Measurements from ENCODE around the gene DISP3. TPM values are rescaled to one million over a fixed set of nuclear protein-coding genes. Genes with fewer than 3 reads are reported as not detected.

Gene DISP3
- total and polyA plus RNA-seq, 2 of the 4 experiments (the other 2 are of a cell fraction), result 0.05 TPM; not detected in 1

- BruUV-seq (replicated peaks), result no TSS peak
- no peaks in the 10 kb centered on the region for H3K4me1 ChIP-seq (ENCODE audit: control insufficient read depth, insufficient read depth, low read length)
- no peak overlapping the region for H4K5ac ChIP-seq (ENCODE audit: low read depth, low read length)
- in situ Hi-C loops (cut with MboI; ENCODE audit: low sequenced_read_pairs), result no loop called here
- no peak overlapping the region for H2BK120ac ChIP-seq (ENCODE audit: low read depth, low read length)
- H3K36me3 ChIP-seq (ENCODE audit: control insufficient read depth, insufficient read depth, low read length), result no peaks in the 10 kb centered on the region
- H3K27me3 ChIP-seq (ENCODE audit: control insufficient read depth, insufficient read depth, low read length), result peaks cover 2% of the 10 kb centered on the region
- no peak overlapping the region for H3K4me2 ChIP-seq (ENCODE audit: low read depth, low read length)
- ChIA-PET POLR2A (ENCODE audit: unreplicated experiment) (no interaction called here), CTCF (no interaction called here)
- 48% methylated on average over 8 of the region's 11 CpGs; no CpG with 5 or more reads in 1 of the 2 experiments for WGBS, 2 experiments (ENCODE audit: extremely low coverage in 2 of 2, insufficient read length in 1 of 2)
- H2AK5ac ChIP-seq (ENCODE audit: low read depth, low read length), result no peak overlapping the region
- no peak overlapping the region for H3K27ac ChIP-seq (ENCODE audit: insufficient read depth, low read length)
- H3K14ac ChIP-seq (replicated peaks; ENCODE audit: low read depth, low read length), result no peak overlapping the region
- H2BK5ac ChIP-seq (ENCODE audit: low read depth, low read length, poor library complexity, severe bottlenecking), result no peak overlapping the region
- no peak for ATAC-seq (ENCODE audit: low read depth)
- no peak for DNase-seq
- no peak overlapping the region for H3K9ac ChIP-seq (ENCODE audit: low read depth, low read length)
- H3K23ac ChIP-seq (ENCODE audit: low read depth, low read length), result no peak overlapping the region
- dilution Hi-C loops (cut with HindIII; ENCODE audit: low sequenced_read_pairs, unreplicated experiment), result no loop called here
- no peaks in the 10 kb centered on the region for H3K9me3 ChIP-seq (ENCODE audit: control insufficient read depth, insufficient read depth, low read length)
- no peak overlapping the region for H3K18ac ChIP-seq (ENCODE audit: low read depth, low read length)
- no peak overlapping the region for H3K4me3 ChIP-seq (ENCODE audit: insufficient read depth, low read depth, low read length)
- intact Hi-C loops (cut with micrococcal nuclease), result no loop called here
- H3K9me1 ChIP-seq (ENCODE audit: insufficient read depth, low read length), result no peaks in the 10 kb centered on the region
- no peak overlapping the region for H2BK15ac ChIP-seq (ENCODE audit: low read depth, low read length)
- no peak overlapping the region for H3K56ac ChIP-seq (ENCODE audit: extremely low read depth, insufficient read depth, low read length)
- H2AFZ ChIP-seq (replicated peaks; ENCODE audit: low read length, poor library complexity), result no peak overlapping the region
- no peak overlapping the region for H4K91ac ChIP-seq (ENCODE audit: insufficient read depth, low read depth, low read length)
- TF ChIP-seq CEBPB (IDR thresholded peaks at IDR 0.05; ENCODE audit: low read depth, low read length) (no peak), MAZ (IDR thresholded peaks at IDR 0.05; ENCODE audit: borderline replicate concordance, low read depth, low read length) (no peak), BHLHE40 (IDR thresholded peaks at IDR 0.05; ENCODE audit: low read depth, low read length) (no peak), RFX5 (IDR thresholded peaks at IDR 0.05; ENCODE audit: low read depth, low read length) (no peak), USF2 (IDR thresholded peaks at IDR 0.05; ENCODE audit: low read depth, low read length) (no peak), RAD21 (IDR thresholded peaks at IDR 0.05; ENCODE audit: low read length) (no peak), SMC3 (IDR thresholded peaks at IDR 0.05; ENCODE audit: low read depth, low read length) (no peak), CTCF (conservative IDR thresholded peaks at IDR 0.05; ENCODE audit: low read depth, low read length) (no peak), ELK1 (IDR thresholded peaks at IDR 0.05; ENCODE audit: borderline replicate concordance, low read depth, low read length) (no peak), MXI1 (IDR thresholded peaks at IDR 0.05; ENCODE audit: borderline replicate concordance, low read depth, low read length) (no peak), MAFK (IDR thresholded peaks at IDR 0.05; ENCODE audit: low read depth, low read length) (no peak), POLR2A (IDR thresholded peaks at IDR 0.05; ENCODE audit: low read depth, low read length) (no peak), FOS (IDR thresholded peaks at IDR 0.05; ENCODE audit: low read depth, low read length) (no peak), CHD1 (IDR thresholded peaks at IDR 0.05; ENCODE audit: low read depth, low read length) (no peak), NFE2L2 (IDR thresholded peaks at IDR 0.05; ENCODE audit: low read depth, low read length) (no peak), RCOR1 (IDR thresholded peaks at IDR 0.05; ENCODE audit: insufficient replicate concordance, low read length) (no peak)
- H2AK9ac ChIP-seq (replicated peaks; ENCODE audit: low read depth, low read length, poor library complexity), result no peak overlapping the region
- H3K4ac ChIP-seq (ENCODE audit: low read depth, low read length), result no peak overlapping the region
- H3K79me1 ChIP-seq (ENCODE audit: low read depth in 1 of 2, low read length in 2 of 2), result no peaks in the 10 kb centered on the region
- no peak overlapping the region for H4K8ac ChIP-seq (ENCODE audit: low read depth in 2 of 2, low read length in 2 of 2)
- no peaks in the 10 kb centered on the region for H4K20me1 ChIP-seq (ENCODE audit: insufficient read depth, low read length)
- no peak overlapping the region for H2BK20ac ChIP-seq (ENCODE audit: low read depth, low read length)
Measured at GRCh38 chr1:11434926-11435325, 44.0 kb upstream of the DISP3 start.

All from IMR-90 (cell line).